MCF 10A (cell line): ENCODE results near the gene DNAH9. TPM values are rescaled to one million over a fixed set of nuclear protein-coding genes. Genes with fewer than 3 reads are reported as not detected.
A peak's percentile ranks its signal among the peaks of the same experiment; 100 is the strongest.

Experiments used
- BruUV-seq: library from RNA; stranded (reverse); fragments of 400-500 nt; replicated peaks from 2 replicates; lab custom pipeline; 2021; lab: Mats Ljungman, UMichigan
- CTCF ChIA-PET: fragments of 300-600 bp; sonication (Branson Sonifier 250); formaldehyde crosslinking; extraction: SDS; loops from one replicate; lab custom pipeline; 2021; ENCODE audit warnings: antibody characterized with exemption, inconsistent platforms; lab: Yijun Ruan, JAX
- POLR2A ChIA-PET: fragments of 300-600, 350-650 bp; sonication (Branson Sonifier 250); formaldehyde crosslinking; extraction: SDS; loops from one replicate; lab custom pipeline; 2020; ENCODE audit warnings: antibody characterized with exemption, inconsistent platforms; lab: Yijun Ruan, JAX
- DNase-seq: peaks from one replicate; pipeline ENCODE4 v3.0.0-alpha.2; 2018; ENCODE audit not compliant: unreplicated experiment
- H3K27ac Mint-ChIP-seq: one replicate; pipeline ENCODE4 v1.8.0; 2022; ENCODE audit warnings: mild to moderate bottlenecking, low read depth, mixed read lengths; ENCODE audit not compliant: unreplicated experiment
- H3K27me3 Mint-ChIP-seq: one replicate; pipeline ENCODE4 v1.8.0; 2022; ENCODE audit warnings: mixed read lengths; ENCODE audit not compliant: insufficient read depth, unreplicated experiment
- H3K36me3 Mint-ChIP-seq: one replicate; pipeline ENCODE4 v1.8.0; 2022; ENCODE audit warnings: mild to moderate bottlenecking, moderate library complexity, mixed read lengths; ENCODE audit not compliant: insufficient read depth, unreplicated experiment
- H3K4me1 Mint-ChIP-seq: one replicate; pipeline ENCODE4 v1.8.0; 2022; ENCODE audit warnings: mixed read lengths; ENCODE audit not compliant: insufficient read depth, unreplicated experiment
- H3K4me3 Mint-ChIP-seq: one replicate; pipeline ENCODE4 v1.8.0; 2022; ENCODE audit warnings: mild to moderate bottlenecking, moderate library complexity, mixed read lengths; ENCODE audit not compliant: unreplicated experiment
- H3K9me3 Mint-ChIP-seq: one replicate; pipeline ENCODE4 v1.8.0; 2022; ENCODE audit warnings: mixed read lengths; ENCODE audit not compliant: unreplicated experiment
- intact Hi-C: fragments of 100-400 bp; cut with micrococcal nuclease; formaldehyde crosslinking; loops from 2 replicates; pipeline ENCODE4 v1.14.1; 2022
- total RNA-seq: library from RNA; stranded (reverse); gene quantifications from 2 replicates; pipeline ENCODE4 v1.2.3, GENCODE V29; 2022
- TF ChIP-seq, protein P1 (sequence below): fragments of 200-600 bp; IDR thresholded peaks from one replicate; pipeline ENCODE4 v1.8.0; 2022; ENCODE audit warnings: antibody characterized with exemption, mild to moderate bottlenecking; ENCODE audit not compliant: unreplicated experiment

The DNAH9 gene
- total RNA-seq, 1 experiment from 2014 or later, result 0.44 TPM

- ChIA-PET POLR2A (interaction anchor here (0.9 kb wide), 1 partner anchor 47 kb away, joined by 3 read pairs; no protein-coding TSS in a partner anchor), CTCF (interaction anchor here (0.6 to 6.9 kb wide), 6 partner anchors 9 to 1290 kb away, joined by 3 to 66 read pairs (median 6); no protein-coding TSS in a partner anchor)
- no peak for DNase-seq
- Mint-ChIP-seq H3K27me3 (no peaks in the 10 kb centered on the region), H3K4me1 (no peaks in the 10 kb centered on the region), H3K36me3 (peaks cover 20% of the 10 kb centered on the region), H3K9me3 (no peaks in the 10 kb centered on the region), H3K4me3 (no peak overlapping the region), H3K27ac (no peak overlapping the region)
- TF ChIP-seq, protein P1, sequence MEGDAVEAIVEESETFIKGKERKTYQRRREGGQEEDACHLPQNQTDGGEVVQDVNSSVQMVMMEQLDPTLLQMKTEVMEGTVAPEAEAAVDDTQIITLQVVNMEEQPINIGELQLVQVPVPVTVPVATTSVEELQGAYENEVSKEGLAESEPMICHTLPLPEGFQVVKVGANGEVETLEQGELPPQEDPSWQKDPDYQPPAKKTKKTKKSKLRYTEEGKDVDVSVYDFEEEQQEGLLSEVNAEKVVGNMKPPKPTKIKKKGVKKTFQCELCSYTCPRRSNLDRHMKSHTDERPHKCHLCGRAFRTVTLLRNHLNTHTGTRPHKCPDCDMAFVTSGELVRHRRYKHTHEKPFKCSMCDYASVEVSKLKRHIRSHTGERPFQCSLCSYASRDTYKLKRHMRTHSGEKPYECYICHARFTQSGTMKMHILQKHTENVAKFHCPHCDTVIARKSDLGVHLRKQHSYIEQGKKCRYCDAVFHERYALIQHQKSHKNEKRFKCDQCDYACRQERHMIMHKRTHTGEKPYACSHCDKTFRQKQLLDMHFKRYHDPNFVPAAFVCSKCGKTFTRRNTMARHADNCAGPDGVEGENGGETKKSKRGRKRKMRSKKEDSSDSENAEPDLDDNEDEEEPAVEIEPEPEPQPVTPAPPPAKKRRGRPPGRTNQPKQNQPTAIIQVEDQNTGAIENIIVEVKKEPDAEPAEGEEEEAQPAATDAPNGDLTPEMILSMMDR, result no peak
- intact Hi-C loops, result no loop called here
- no TSS peak for BruUV-seq
Observed at GRCh38 chr17:11990363-11990983, 392.2 kb downstream of the DNAH9 start.

DNA sequence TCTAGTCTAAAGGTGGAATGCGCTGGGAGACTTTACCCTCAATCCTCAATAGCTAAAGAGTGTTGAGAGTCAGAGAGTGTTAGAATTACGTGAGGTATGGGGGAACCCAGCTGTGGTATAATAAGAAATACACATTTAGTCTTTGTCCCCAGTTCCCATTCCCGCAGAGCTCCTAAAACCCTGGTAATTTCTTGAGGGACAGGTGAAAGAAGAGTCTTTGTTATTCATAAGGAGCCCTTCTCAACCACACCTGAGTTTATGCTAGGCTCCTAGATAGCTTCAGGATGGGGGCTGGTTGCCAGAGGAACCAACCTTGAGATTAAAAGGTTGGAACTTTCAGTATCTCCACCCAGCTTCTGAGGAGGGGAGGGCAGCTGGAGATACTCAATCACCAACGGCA, 393.2 kb downstream of the DNAH9 start:
- BruUV-seq, result no TSS peak
- H3K27me3 Mint-ChIP-seq, result no peaks in the 10 kb centered on the region
- H3K9me3 Mint-ChIP-seq, result no peaks in the 10 kb centered on the region
- no peak for DNase-seq
- H3K4me3 Mint-ChIP-seq, result no peak overlapping the region
- TF ChIP-seq, protein P1, result no peak
- H3K36me3 Mint-ChIP-seq, result peaks cover 20% of the 10 kb centered on the region
- CTCF ChIA-PET, result interaction anchor here (0.6 to 6.9 kb wide), 8 partner anchors 8 to 1291 kb away, joined by 3 to 66 read pairs (median 4); no protein-coding TSS in a partner anchor
- H3K27ac Mint-ChIP-seq, result no peak overlapping the region
- intact Hi-C loops, result no loop called here
- no peaks in the 10 kb centered on the region for H3K4me1 Mint-ChIP-seq
- POLR2A ChIA-PET, result interaction anchor here (1.1 kb wide), 1 partner anchor 31 kb away, joined by 3 read pairs; no protein-coding TSS in a partner anchor

DNA sequence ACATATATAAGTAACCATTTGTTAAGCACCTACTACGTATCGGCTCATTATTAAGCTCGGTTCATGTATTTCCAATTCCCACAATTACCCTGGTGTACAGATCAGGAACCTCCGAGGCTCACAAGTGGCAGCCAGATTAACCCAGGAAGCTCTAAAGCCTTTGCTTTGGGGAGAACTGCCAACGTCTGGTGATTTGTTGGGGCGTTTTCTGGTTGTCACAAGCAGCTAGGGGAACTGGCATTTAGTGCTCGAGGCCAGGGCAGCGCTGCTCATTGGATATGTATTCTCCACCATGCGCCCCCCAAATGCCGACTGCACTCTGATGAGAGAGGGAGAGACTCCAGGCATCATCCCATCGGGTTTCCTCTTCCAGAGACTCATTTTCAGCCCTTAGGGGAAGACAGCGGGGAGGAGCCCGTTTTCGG, 398.5 kb downstream of the DNAH9 start:
- peaks cover 6% of the 10 kb centered on the region for H3K9me3 Mint-ChIP-seq
- CTCF ChIA-PET, result interaction anchor here (0.5 to 2.8 kb wide), 14 partner anchors 9 to 1122 kb away, joined by 3 to 7 read pairs (median 4); no protein-coding TSS in a partner anchor
- H3K4me3 Mint-ChIP-seq, result peak overlapping the region; percentile 82
- peaks cover 15% of the 10 kb centered on the region for H3K36me3 Mint-ChIP-seq
- no peaks in the 10 kb centered on the region for H3K27me3 Mint-ChIP-seq
- intact Hi-C loops, result no loop called here
- H3K27ac Mint-ChIP-seq, result peak overlapping the region; percentile 92
- TF ChIP-seq, protein P1, result no peak
- H3K4me1 Mint-ChIP-seq, result peaks cover 8% of the 10 kb centered on the region
- BruUV-seq, result TSS peak; percentile 61
- DNase-seq, result peak; percentile 56
- POLR2A ChIA-PET, result interaction anchor here (0.7 to 6.5 kb wide), 36 partner anchors 10 to 1409 kb away, joined by 3 to 184 read pairs (median 5); partner anchors contain the start of genes ADPRM, ELAC2, MAP2K4 and SCO1
